NT2/D1 (cell line): ENCODE results near the gene GPR146.

Experiments
- YY1 ChIP-seq: IDR thresholded peaks from 2 replicates; pipeline ENCODE4 v1.6.1; 2011; ENCODE audit not compliant: insufficient read length, insufficient read depth
- ZNF274 ChIP-seq: IDR thresholded peaks from 2 replicates; pipeline ENCODE4 v1.6.1; 2011; ENCODE audit warnings: mild to moderate bottlenecking, low read depth, low read length

DNA sequence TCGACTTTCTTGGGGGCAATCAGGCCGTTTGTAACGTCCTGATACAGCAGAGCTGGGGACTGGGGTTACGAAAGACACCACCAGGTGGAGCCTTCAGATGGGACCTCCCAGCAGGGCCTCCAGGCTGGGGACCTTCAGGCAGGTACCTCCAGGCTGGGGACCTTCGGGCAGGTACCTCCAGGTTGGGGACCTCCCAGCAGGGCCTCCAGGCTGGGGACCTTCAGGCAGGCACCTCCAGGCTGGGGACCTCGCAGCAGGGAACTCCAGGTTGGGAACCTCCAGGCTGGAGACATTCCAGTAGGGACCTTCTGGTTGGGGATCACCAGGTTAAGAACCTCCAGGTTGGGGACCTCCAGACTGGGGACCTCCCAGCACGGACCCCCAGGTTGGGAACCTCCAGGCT, 23.5 kb upstream of the GPR146 start:
- TF ChIP-seq YY1 = no peak
- TF ChIP-seq ZNF274 = no peak
